Endothelial cell of umbilical vein (primary cell): Measurements from ENCODE around the gene DRC7. TPM values are rescaled to one million over a fixed set of nuclear protein-coding genes. Genes with fewer than 3 reads are reported as not detected.

Experiments
- BruUV-seq: library from RNA; stranded (reverse); fragments of 400-500 nt; replicated peaks from 2 replicates; lab custom pipeline; 2021; lab: Mats Ljungman, UMichigan
- CTCF ChIA-PET: fragments of 300-600, 350-600 bp; sonication (Branson Sonifier 250); formaldehyde crosslinking; loops from one replicate; lab custom pipeline; 2021; ENCODE audit warnings: antibody characterized with exemption, inconsistent platforms; lab: Charles Lee
- POLR2A ChIA-PET: fragments of 300-600, 350-600 bp; sonication (Branson Sonifier 250); formaldehyde crosslinking; loops from one replicate; lab custom pipeline; 2021; ENCODE audit warnings: antibody characterized with exemption, inconsistent platforms; lab: Charles Lee
- DNase-seq: peaks from one replicate; pipeline ENCODE4 v3.0.0-alpha.2; 2011; ENCODE audit warnings: low read depth, low spot score
- FAIRE-seq: peaks from 2 replicates; lab custom pipeline; 2011; peaks lifted over from hg19 to GRCh38; lab: Jason Lieb, UNC
- H2AFZ ChIP-seq: 2 replicates; pipeline ENCODE4 v1.6.0; 2012; ENCODE audit warnings: low read depth, low read length, control low read depth, inconsistent platforms
- H3K27ac ChIP-seq: 2 replicates; pipeline ENCODE4 v1.5.1; 2011; ENCODE audit warnings: low read depth, mild to moderate bottlenecking, control low read depth, low read length, moderate library complexity; ENCODE audit not compliant: insufficient read depth
- H3K27me3 ChIP-seq, 2 experiments: 2 replicates each; pipeline versions ENCODE4 v1.6.0 to v1.6.1; 2011; ENCODE audit warnings: low read length in 2 of 2, mixed read lengths in 1 of 2; ENCODE audit not compliant: control insufficient read depth in 2 of 2, insufficient read depth in 2 of 2
- H3K36me3 ChIP-seq, 2 experiments: 2 replicates in 1 of 2; 3 replicates in 1 of 2; pipeline ENCODE4 v1.5.1; 2011; ENCODE audit warnings: low read length in 2 of 2, mild to moderate bottlenecking in 1 of 2, moderate library complexity in 1 of 2; ENCODE audit not compliant: control insufficient read depth in 2 of 2, insufficient read depth in 2 of 2; ENCODE audit errors: extremely low read depth in 1 of 2
- H3K4me1 ChIP-seq: 3 replicates; pipeline ENCODE4 v1.5.1; 2011; ENCODE audit warnings: mild to moderate bottlenecking, low read length; ENCODE audit not compliant: control insufficient read depth, insufficient read depth; ENCODE audit errors: extremely low read depth
- H3K4me2 ChIP-seq: 2 replicates; pipeline ENCODE4 v1.6.1; 2011; ENCODE audit warnings: low read length, control low read depth, mixed read lengths; ENCODE audit not compliant: insufficient read depth
- H3K4me3 ChIP-seq, 3 experiments: fragments of 200-600 bp in 1 of 3; sonication (generic), shearing (Covaris generic) in 1 of 3; replicated peaks in 1 of 3; 2 replicates each; pipeline ENCODE4 v1.5.1; 2011 to 2016; ENCODE audit warnings: control low read depth in 3 of 3, low read length in 3 of 3, mild to moderate bottlenecking in 2 of 3, inconsistent platforms in 1 of 3, low read depth in 1 of 3, moderate library complexity in 1 of 3; ENCODE audit not compliant: insufficient read depth in 1 of 3
- H3K79me2 ChIP-seq: 2 replicates; pipeline ENCODE4 v1.6.0; 2012; ENCODE audit warnings: low read length, inconsistent platforms; ENCODE audit not compliant: control insufficient read depth, insufficient read depth
- H3K9ac ChIP-seq: replicated peaks from 2 replicates; pipeline ENCODE3; 2011; ENCODE audit warnings: low read length, control low read depth; ENCODE audit not compliant: insufficient read depth; ENCODE audit errors: extremely low read depth
- H3K9me1 ChIP-seq: replicated peaks from 3 replicates; pipeline ENCODE4 v1.6.0; 2011; ENCODE audit warnings: mild to moderate bottlenecking, low read length; ENCODE audit not compliant: control insufficient read depth, insufficient read depth; ENCODE audit errors: extremely low read depth
- H3K9me3 ChIP-seq: replicated peaks from 2 replicates; pipeline ENCODE4 v1.5.1; 2012; ENCODE audit warnings: low read length, inconsistent platforms; ENCODE audit not compliant: control insufficient read depth, insufficient read depth
- H4K20me1 ChIP-seq: replicated peaks from 2 replicates; pipeline ENCODE3; 2011; ENCODE audit warnings: mild to moderate bottlenecking, low read length; ENCODE audit not compliant: control insufficient read depth, insufficient read depth; ENCODE audit errors: extremely low read depth
- EZH2 ChIP-seq: IDR thresholded peaks from 2 replicates; pipeline ENCODE4 v1.6.1; 2012; ENCODE audit warnings: borderline replicate concordance, low read depth, mild to moderate bottlenecking, moderate library complexity, low read length, inconsistent platforms; ENCODE audit not compliant: severe bottlenecking
- GATA2 ChIP-seq: IDR thresholded peaks from 2 replicates; pipeline ENCODE4 v1.7.0; 2011; ENCODE audit warnings: low read depth, mild to moderate bottlenecking, moderate library complexity, mixed read lengths, low read length; ENCODE audit not compliant: insufficient read length, insufficient read depth
- JUN ChIP-seq: IDR thresholded peaks from 2 replicates; pipeline ENCODE4 v1.6.1; 2011; ENCODE audit warnings: borderline replicate concordance, low read depth; ENCODE audit not compliant: insufficient read length, insufficient read depth
- MYC ChIP-seq: IDR thresholded peaks from one replicate; pipeline ENCODE4 v1.6.1; 2011; ENCODE audit warnings: mild to moderate bottlenecking, low read depth, low read length
- POLR2A ChIP-seq: IDR thresholded peaks from 2 replicates; pipeline ENCODE4 v1.6.1; 2012; ENCODE audit warnings: low read depth, mild to moderate bottlenecking, control low read depth, low read length
- dilution Hi-C: fragments of 300-500 bp; cut with MboI; formaldehyde crosslinking; loops from one replicate; pipeline ENCODE4 v1.15.0; 2019; ENCODE audit warnings: low sequenced_read_pairs; ENCODE audit not compliant: extremely low pct_ligation_motif_present
- intact Hi-C: fragments of 100-400 bp; cut with micrococcal nuclease; formaldehyde crosslinking; loops from one replicate; pipeline ENCODE4 v1.10.0; 2022
- polyA plus RNA-seq, 4 experiments: library from polyadenylated mRNA; depleted of rRNA in 3 of 4; stranded (reverse) in 3 of 4; unstranded in 1 of 4; fragments of >200 nt; gene quantifications; 2 replicates each; pipeline versions ENCODE4 v1.2.1 to v1.2.3, GENCODE V29; 2011 to 2012; ENCODE audit warnings: missing spikeins in 1 of 4
- total RNA-seq: library from RNA; stranded (reverse); gene quantifications from 2 replicates; pipeline ENCODE4 v1.2.3, GENCODE V29; 2021
- TF ChIP-seq, protein P1 (sequence below), 2 donors: IDR thresholded peaks; 1 replicate in 1 of 2; 2 replicates in 1 of 2; pipeline ENCODE4 v1.5.1; 2011; ENCODE audit warnings: low read length in 2 of 2, mild to moderate bottlenecking in 2 of 2, moderate library complexity in 2 of 2, control low read depth in 1 of 2, inconsistent platforms in 1 of 2, low read depth in 1 of 2; ENCODE audit not compliant: insufficient read depth in 1 of 2; ENCODE audit errors: extremely low read depth in 1 of 2
- TF ChIP-seq, protein P2 (sequence below): IDR thresholded peaks from 2 replicates; pipeline ENCODE4 v1.6.1; 2011; ENCODE audit not compliant: insufficient read depth, insufficient read length

The DRC7 gene
- total and polyA plus RNA-seq, 2 donors (not counting 3 experiments of a cell fraction or from before 2014, with no cell fraction given), result 0.13 to 0.77 TPM

DNA sequence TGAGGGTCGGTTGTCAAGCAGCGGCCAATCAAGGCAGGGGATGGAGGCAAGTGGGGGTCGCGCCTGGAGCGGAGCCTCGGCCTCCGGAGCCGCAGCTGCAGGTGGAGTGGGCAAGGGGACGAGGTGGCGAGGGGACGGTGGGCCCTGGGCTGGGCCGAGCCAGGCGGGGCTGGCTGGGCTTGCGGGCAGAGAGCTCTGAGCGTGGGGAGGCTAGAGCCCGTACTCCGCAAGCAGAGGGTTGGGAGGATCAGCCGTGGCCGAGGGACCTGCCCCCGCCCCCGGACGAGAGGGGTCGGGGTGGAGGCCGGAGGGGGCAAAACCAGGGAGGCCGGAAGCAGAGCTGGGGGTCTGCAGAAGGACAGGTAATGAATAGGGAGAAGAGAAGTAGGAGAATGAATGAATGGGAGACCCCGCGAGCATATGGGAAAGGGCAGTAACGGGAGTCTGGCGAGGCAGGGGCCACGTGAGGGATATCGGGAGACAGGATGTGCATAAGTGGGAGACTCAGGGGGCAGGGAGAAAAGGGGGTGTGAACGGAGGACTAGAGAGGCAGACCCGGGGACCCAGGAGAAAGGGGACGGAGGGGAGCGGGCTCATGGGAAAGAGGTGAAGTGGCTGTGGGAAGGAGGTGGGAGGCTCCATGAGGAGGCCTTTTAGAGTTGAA lies 41.3 kb downstream of the DRC7 start, which contains the start of gene KATNB1:
Gene KATNB1 (plus strand): TSS at position 16 of the 664 bp plus-strand sequence. CDS start 1,474 bp downstream, outside the sequence.
- H3K4me3 ChIP-seq, result peak within 1 kb of the TSS; percentile 72 to 93 (median 74)
- H3K36me3 ChIP-seq, result peaks cover 0 to 3% of the 10 kb centered on the region in 2 experiments
- CTCF ChIA-PET, result interaction anchor here (0.7 to 3.6 kb wide), 15 partner anchors 11 to 386 kb away, joined by 3 to 43 read pairs (median 3); no protein-coding TSS in a partner anchor
- H4K20me1 ChIP-seq, result no peaks in the 10 kb centered on the region
- H3K9ac ChIP-seq, result peak within 1 kb of the TSS; percentile 75
- FAIRE-seq (no peak), DNase-seq (no peak)
- peaks cover 19% of the 10 kb centered on the region for H3K4me1 ChIP-seq
- H3K4me2 ChIP-seq, result peak within 1 kb of the TSS; percentile 93
- POLR2A ChIA-PET, result interaction anchor here (0.6 to 1.2 kb wide), 3 partner anchors 107 to 1014 kb away, joined by 3 to 4 read pairs (median 3); partner anchors contain the start of gene ADGRG1
- peak within 1 kb of the TSS; percentile 81 for H3K27ac ChIP-seq
- no peaks in the 10 kb centered on the region for H3K79me2 ChIP-seq
- intact Hi-C loops, result loop anchor here (1.0 to 10.0 kb wide), 5 partner anchors 21 to 389 kb away; partner anchors contain the start of gene CFAP20
- no peaks in the 10 kb centered on the region for H3K9me3 ChIP-seq
- dilution Hi-C loops, result no loop called here
- peak within 1 kb of the TSS; percentile 80 for H2AFZ ChIP-seq
- H3K27me3 ChIP-seq, result no peaks in the 10 kb centered on the region
- no peaks in the 10 kb centered on the region for H3K9me1 ChIP-seq
- TF ChIP-seq EZH2, result no peak
- no peak for TF ChIP-seq MYC
- TF ChIP-seq, protein P1, sequence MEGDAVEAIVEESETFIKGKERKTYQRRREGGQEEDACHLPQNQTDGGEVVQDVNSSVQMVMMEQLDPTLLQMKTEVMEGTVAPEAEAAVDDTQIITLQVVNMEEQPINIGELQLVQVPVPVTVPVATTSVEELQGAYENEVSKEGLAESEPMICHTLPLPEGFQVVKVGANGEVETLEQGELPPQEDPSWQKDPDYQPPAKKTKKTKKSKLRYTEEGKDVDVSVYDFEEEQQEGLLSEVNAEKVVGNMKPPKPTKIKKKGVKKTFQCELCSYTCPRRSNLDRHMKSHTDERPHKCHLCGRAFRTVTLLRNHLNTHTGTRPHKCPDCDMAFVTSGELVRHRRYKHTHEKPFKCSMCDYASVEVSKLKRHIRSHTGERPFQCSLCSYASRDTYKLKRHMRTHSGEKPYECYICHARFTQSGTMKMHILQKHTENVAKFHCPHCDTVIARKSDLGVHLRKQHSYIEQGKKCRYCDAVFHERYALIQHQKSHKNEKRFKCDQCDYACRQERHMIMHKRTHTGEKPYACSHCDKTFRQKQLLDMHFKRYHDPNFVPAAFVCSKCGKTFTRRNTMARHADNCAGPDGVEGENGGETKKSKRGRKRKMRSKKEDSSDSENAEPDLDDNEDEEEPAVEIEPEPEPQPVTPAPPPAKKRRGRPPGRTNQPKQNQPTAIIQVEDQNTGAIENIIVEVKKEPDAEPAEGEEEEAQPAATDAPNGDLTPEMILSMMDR (IDR thresholded peaks at IDR 0.05; ENCODE audit: extremely low read depth in 1 of 2, insufficient read depth in 1 of 2, low read depth in 1 of 2, low read length in 2 of 2), result no peak
- no peak for TF ChIP-seq POLR2A
- no peak for TF ChIP-seq JUN
- TF ChIP-seq, protein P2, sequence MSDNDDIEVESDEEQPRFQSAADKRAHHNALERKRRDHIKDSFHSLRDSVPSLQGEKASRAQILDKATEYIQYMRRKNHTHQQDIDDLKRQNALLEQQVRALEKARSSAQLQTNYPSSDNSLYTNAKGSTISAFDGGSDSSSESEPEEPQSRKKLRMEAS, result no peak
- no peak for TF ChIP-seq GATA2
- BruUV-seq, result TSS peak; percentile 12
